ENCODE results near the gene TLE2.
A peak's percentile ranks its signal among the peaks of the same experiment; 100 is the strongest.
"Not testable (repeated sequence)": the region's sequence is repeated elsewhere in the genome, so short reads cannot be mapped to it uniquely, and the experiment has no call there.

The TLE2 gene

GRCh38 chr19:3058009-3058820 is 29.1 kb upstream of the TLE2 start:
- intact Hi-C loops (cut with DNase I) = no loop called here
- no peak for DNase-seq

DNA sequence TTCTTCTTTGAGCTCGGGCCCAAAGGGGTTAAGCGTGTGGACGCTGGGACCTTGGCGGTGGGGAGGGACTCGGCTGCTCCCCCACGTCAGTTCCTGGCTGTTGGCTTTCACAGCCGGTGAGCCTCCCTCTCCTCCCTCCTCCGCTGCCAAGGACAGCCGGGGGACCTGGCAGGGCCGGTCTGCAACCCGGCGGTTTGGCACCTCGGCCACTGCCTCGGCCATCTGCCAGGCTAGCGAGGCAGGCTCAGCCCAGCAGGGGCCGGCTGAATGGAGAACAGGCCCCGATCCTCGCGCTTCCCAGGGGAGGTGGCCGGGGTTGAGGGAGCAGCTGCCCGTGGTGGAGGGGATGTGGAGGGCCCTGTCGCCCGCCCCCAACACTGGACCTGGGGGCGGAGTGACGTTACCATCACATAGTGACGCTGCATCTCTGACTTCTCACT is 28.2 kb upstream of the TLE2 start:
- intact Hi-C loops (cut with DNase I) = no loop called here
- DNase-seq = peak; percentile 38 to 87 (median 70)

- DNase-seq = no peak
- intact Hi-C loops (cut with DNase I) = no loop called here
Observed at GRCh38 chr19:3056417-3057088, 27.5 kb upstream of the TLE2 start.

DNA sequence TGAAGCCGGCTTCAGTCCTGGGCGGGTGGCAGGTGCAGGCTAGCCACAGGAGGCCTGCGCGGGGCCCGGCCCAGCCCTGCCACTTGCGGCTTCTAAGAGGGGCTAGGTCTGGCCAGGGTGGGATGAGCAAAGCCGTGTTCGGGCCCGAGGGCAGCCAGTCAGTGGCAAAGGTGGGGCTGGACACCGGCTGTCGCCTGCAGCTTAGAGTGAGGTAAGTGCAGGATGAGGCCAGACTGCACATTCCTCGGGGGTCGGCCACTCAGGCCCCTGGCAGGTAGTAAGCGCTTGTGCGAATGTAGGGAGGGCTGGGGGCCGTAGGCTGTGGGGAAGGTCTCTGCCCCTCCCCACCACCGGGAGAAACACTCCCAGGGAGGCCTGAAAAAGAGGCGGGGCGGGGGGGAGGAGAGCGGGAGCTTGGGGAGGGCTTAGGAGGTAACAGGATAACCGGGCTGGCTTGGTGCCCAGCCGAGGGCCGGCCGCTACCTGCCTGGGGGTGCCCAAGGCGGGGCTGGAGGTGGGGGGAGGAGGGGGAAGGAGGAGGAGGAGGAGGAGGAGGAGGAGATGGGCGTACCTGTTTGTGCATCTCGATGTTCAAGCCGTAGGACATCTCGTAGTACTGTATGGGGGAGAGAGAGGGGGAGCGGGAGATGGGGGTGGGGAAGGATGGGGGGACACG is 26.8 kb upstream of the TLE2 start:
- intact Hi-C loops (cut with DNase I) = no loop called here
- DNase-seq = no peak

DNA sequence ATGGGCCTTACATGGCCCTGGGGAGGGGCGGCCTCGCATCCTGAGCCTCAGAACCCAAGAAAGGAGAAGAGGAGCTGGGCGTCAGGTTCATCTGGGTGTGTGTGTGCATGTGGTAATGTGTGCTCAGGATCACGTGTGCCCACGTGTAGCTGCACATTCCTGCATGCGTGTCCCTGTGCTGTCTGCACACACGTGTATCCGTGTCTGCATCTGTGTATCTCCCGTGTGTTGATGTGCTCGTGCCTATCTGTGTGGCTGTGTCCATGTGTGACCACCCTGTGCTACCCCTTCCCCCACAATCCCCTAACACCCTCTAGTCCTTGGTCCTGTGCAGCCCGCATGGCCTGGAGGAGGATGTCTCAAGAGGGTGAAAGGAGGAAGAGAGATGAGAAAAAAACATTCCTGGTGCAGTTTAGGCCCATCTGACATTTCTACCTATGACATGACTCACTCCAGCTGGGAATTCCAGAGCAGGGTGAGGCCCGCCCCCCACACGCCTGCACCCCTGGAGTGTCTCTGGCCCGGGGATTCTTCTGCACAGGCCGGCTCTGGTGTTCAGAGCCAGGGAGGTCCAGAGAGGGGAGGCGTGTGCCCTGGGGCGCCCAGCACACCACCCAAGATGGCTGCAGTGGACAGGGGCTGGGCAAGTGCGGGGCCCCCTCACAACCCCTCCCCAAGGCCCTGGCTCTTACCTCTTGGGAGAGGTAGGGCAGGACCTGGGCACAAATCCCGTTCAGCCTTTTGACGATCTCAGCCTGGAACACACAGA is 26.1 kb upstream of the TLE2 start:
- peak in 36 of 42 donors; percentile 31 to 85 (median 60) for DNase-seq
- intact Hi-C loops (cut with DNase I) = no loop called here

- no peak for DNase-seq
- intact Hi-C loops (cut with DNase I) = no loop called here
Observed at GRCh38 chr19:3054265-3054971, 25.3 kb upstream of the TLE2 start.

DNA sequence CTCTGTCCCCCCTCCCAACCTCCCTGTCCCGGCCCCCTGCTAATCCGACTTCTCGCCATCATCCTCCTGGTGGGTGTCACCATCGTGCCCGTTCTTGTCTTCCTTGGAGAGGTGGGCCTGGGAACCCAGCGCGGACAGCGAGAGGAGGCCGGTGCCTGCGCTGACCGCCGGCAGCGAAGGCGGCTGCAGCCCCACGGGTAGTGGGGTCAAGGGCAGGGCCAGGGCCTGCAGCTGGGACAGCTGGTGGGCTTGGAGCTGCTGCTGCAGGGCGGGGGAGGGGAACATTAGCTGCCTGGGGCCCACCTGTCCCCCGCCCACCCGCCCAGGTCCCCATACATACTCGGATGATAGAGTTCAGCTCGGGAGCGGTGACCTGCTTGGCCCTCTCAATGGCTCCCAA is 24.7 kb upstream of the TLE2 start:
- intact Hi-C loops (cut with DNase I) = no loop called here
- no peak for DNase-seq

DNA sequence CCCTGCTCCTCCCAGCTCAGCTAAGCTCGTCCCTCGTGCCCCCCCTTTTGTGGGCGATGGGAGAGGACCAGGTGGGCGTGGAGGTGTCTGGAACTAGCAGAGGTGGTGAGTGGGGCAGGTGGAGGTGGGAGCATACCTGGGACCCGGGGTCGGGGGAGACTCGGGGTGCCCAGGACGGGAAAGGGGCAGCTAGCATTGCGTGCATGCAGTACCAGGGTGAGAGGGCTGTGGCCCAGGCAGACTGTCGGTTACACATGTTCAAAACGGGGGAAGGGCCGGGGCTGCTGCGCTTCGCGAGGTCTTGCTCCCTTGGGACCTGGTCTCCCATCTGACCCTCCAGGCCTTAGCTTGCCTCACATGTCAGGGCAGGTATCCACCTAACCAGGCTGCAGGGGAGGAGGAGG is 24.1 kb upstream of the TLE2 start:
- intact Hi-C loops (cut with DNase I) = no loop called here
- DNase-seq = peak in 10 of 42 donors; percentile 16 to 55 (median 26)

GRCh38 chr19:3050016-3050415 is 20.9 kb upstream of the TLE2 start:
- DNase-seq; intact Hi-C loops (cut with DNase I): not testable (repeated sequence)

- intact Hi-C loops (cut with DNase I) = no loop called here
- no peak for DNase-seq
Observed at GRCh38 chr19:3049089-3049488, 20.0 kb upstream of the TLE2 start.

- DNase-seq = no peak
- intact Hi-C loops (cut with DNase I) = no loop called here
Observed at GRCh38 chr19:3048190-3048533, 19.1 kb upstream of the TLE2 start.

DNA sequence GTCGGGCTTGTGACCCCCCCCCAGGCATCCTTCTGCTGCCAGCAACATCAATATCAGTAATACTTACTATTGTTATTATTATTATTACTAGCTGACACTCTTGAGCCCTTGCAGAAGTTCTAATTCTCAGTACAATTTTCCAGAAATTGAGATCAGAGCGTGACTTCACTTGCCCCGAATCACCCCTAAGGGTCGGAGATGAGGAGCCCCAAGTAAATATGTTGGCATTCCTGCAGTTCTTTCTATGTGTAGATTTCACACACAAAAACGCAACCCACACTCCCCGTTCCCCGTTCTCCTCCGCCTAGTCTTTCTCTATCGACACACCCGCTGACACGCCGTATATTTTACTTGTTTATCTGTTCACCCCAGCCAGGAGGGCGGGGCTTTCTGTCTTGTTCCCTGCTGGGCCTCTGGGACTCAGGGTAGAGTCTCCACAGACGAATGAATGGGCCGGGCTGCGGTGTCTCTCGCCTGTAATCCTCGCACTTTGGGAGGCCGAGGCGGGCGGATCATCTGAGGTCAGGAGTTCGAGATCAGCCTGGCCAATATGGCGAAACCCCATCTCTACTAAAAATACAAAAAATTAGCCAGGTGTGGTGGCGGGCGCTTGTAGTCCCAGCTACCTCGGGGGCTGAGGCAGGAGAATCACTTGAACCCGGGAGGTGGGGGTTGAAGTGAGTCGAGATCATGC is 18.6 kb upstream of the TLE2 start:
- intact Hi-C loops (cut with DNase I) = no loop called here
- peak in 27 of 42 donors; percentile 13 to 71 (median 39) for DNase-seq

DNA sequence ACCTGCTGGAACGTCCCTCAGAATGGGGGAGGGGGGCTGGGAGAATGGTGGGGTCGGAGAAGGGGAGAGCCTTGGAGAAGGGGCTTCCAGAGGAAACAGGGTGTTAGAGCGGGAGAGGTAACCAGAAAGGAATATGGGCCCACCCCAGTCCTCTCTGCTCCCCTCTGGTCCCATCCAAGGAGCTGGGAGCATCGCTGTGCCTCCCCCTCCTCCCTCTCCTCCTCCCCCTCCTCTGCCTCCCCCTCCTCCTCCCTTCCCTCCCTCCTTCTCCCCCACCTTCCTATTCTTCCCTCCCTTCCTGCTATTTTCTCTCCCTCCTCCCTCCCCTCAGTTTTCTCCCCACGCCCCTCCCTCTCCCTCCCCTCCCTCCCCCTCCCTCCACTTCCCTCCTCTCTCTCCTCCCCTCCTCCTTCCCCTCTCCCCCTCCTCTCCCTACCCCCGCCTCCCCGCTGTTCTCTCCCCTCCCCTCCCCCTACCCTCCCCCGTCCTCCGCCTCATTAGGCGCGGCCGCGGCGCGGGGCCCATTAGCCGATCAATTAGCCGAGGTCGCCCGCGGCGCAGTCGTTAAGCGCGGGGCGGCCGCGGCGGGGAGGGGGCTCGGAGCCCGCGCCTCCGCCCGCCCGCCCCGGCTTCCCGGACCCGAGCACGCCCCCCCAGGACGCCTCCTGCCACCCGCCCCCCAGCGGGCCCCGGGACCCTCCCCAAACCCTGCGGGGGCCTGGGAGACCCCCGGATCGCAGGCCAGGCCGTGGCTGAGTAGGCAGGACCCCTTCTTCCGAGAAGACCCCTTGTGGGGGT is 17.8 kb upstream of the TLE2 start:
- no peak for DNase-seq
- intact Hi-C loops (cut with DNase I) = no loop called here

DNA sequence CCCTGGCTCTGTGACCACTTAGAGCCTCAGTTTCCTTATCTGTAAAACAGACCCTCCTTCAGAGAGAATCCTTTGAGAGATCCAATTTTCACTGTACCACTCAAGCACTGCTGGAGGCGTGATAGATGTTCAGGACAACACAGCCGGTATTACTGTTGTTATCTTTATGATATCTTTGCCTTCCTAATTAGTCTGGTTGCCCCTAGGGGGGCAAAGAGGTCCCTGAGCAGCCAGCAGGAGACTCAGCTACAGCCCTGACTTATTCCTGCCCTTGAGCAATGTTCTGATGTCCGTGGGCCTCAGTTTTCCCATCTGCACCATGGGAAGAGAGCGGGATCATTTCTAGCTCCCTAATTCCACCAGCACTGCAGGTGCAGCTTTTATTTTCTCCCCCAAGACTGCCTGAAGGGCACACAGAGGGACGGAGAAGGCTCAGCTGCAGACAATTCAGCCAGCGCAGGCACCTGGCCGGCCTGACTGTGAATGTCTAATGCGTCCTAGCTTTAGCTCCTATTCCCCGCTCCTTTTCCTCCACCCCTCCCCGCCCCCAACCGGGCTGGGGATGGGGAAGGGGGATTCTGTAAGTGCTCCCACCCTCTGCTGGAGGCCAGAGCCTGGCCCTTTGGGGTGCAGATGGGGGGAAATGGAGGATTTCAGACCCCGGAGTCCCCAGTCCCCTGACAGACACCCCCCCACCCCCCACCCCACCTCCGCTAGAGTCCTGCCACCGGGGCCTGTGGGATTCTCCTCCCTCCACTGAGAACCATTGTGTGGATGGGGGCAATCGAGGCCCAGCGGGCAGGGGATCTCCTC is 17.0 kb upstream of the TLE2 start:
- intact Hi-C loops (cut with DNase I) = no loop called here
- DNase-seq = no peak

DNA sequence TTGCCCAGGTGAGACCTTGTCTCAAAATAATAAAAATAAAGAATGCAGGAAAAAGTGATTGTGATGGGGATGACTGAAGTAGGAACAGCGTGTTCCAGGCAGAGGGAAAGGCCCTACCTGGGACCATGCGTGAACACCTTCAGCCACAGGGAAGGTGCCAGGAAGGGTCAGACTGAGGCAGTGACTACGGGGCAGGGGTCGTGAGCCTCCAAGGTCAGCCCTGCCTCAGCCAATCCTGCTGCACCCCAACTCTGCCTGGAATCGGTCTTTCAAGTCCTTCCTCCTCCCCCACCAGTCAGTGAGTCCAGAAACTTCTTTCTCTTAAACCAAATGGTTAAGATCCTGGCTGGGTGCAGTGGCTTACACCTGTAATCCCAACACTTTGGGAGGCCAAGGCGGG is 16.1 kb upstream of the TLE2 start:
- no peak for DNase-seq
- intact Hi-C loops (cut with DNase I) = no loop called here

DNA sequence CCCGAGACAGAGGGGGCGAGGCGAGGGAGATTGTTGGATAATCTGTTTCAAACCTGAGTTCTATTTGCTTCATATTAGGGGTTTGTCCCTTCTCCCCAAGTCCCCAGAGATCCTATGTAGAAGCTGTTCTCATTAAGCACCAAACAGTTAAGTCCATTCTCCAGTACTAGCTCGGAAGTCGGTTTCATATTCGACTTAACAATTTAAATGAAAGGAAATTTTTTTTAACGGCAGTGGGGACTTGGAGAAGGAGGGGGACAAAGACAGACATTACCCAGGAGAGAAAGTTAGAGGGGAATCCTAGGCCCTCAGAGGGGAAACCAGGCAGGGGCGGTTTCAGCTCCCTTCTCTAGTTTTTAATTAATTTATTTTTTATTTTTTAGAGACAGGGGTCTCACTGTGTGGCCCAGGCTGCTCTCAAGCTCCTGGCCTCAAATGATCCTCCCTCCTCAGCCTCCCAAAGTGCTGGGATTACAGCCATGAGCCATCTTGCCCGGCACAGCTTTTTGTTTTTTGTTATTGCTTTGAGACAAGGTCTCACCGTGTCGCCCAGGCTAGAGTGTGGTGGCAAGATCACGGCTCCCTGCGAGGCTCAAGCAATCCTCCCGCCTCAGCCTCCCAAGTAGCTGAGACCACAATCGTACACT is 13.7 kb upstream of the TLE2 start:
- intact Hi-C loops (cut with DNase I) = no loop called here

More for the DNA sequence above, 13.7 kb upstream of the TLE2 start:
- DNase-seq = no peak
